H9 (cell line): ENCODE measurements around the gene FAM3D. TPM values are rescaled to one million over a fixed set of nuclear protein-coding genes. Genes with fewer than 3 reads are reported as not detected.

Experiments used
- DNase-seq: peaks from one replicate; pipeline ENCODE4 v3.0.0-alpha.2; 2017
- H2AFZ ChIP-seq: one replicate; pipeline ENCODE4 v1.6.1; 2013; ENCODE audit warnings: mild to moderate bottlenecking, low read length, control low read depth, moderate library complexity
- H2AK5ac ChIP-seq: 2 replicates; pipeline ENCODE4 v1.6.1; 2013; ENCODE audit warnings: low read length, control low read depth, mixed read lengths; ENCODE audit not compliant: insufficient read length
- H2BK120ac ChIP-seq: one replicate; pipeline ENCODE4 v1.6.1; 2013; ENCODE audit warnings: low read depth, mild to moderate bottlenecking, low read length, control low read depth, inconsistent platforms; ENCODE audit not compliant: poor library complexity, severe bottlenecking
- H2BK12ac ChIP-seq: 2 replicates; pipeline ENCODE4 v1.6.1; 2013; ENCODE audit warnings: low read length, control low read depth, mixed read lengths, low read depth; ENCODE audit not compliant: insufficient read length
- H2BK15ac ChIP-seq: 2 replicates; pipeline ENCODE4 v1.6.1; 2013; ENCODE audit warnings: low read depth, low read length, control low read depth
- H2BK20ac ChIP-seq: one replicate; pipeline ENCODE4 v1.6.1; 2013; ENCODE audit warnings: low read depth, mild to moderate bottlenecking, low read length, control low read depth, inconsistent platforms; ENCODE audit not compliant: poor library complexity, severe bottlenecking
- H2BK5ac ChIP-seq: 2 replicates; pipeline ENCODE4 v1.6.1; 2013; ENCODE audit warnings: low read length, control low read depth, mixed read lengths; ENCODE audit not compliant: insufficient read length
- H3K14ac ChIP-seq: 2 replicates; pipeline ENCODE4 v1.6.1; 2013; ENCODE audit warnings: low read length, control low read depth; ENCODE audit not compliant: insufficient read depth
- H3K18ac ChIP-seq: 2 replicates; pipeline ENCODE4 v1.6.1; 2013; ENCODE audit warnings: low read depth, mild to moderate bottlenecking, mixed read lengths, low read length, control low read depth; ENCODE audit not compliant: insufficient read length
- H3K23ac ChIP-seq: 2 replicates; pipeline ENCODE4 v1.6.1; 2013; ENCODE audit warnings: low read length, control low read depth, mixed read lengths, low read depth; ENCODE audit not compliant: insufficient read length
- H3K23me2 ChIP-seq: 2 replicates; pipeline ENCODE4 v1.6.1; 2013; ENCODE audit warnings: low read depth, mild to moderate bottlenecking, mixed read lengths, low read length, control low read depth; ENCODE audit not compliant: insufficient read length, poor library complexity, severe bottlenecking
- H3K27ac ChIP-seq: 2 replicates; pipeline ENCODE4 v1.5.1; 2013; ENCODE audit warnings: low read length, control low read depth, mixed read lengths, low read depth; ENCODE audit not compliant: insufficient read length
- H3K27me3 ChIP-seq: 2 replicates; pipeline ENCODE4 v1.6.1; 2013; ENCODE audit warnings: low read length, control low read depth, inconsistent platforms; ENCODE audit not compliant: insufficient read depth
- H3K4ac ChIP-seq: 2 replicates; pipeline ENCODE4 v1.6.1; 2013; ENCODE audit warnings: low read depth, mild to moderate bottlenecking, control low read depth, inconsistent platforms, low read length, moderate library complexity
- H3K4me1 ChIP-seq: 2 replicates; pipeline ENCODE4 v1.6.1; 2013; ENCODE audit warnings: low read length, control low read depth, inconsistent platforms; ENCODE audit not compliant: insufficient read depth
- H3K4me2 ChIP-seq: 2 replicates; pipeline ENCODE4 v1.6.1; 2013; ENCODE audit warnings: low read length, control low read depth, mixed read lengths; ENCODE audit not compliant: insufficient read length, insufficient read depth
- H3K56ac ChIP-seq: 2 replicates; pipeline ENCODE4 v1.6.1; 2013; ENCODE audit warnings: low read depth, mild to moderate bottlenecking, mixed read lengths, low read length, control low read depth; ENCODE audit not compliant: insufficient read length
- H3K79me1 ChIP-seq: 2 replicates; pipeline ENCODE4 v1.6.1; 2013; ENCODE audit warnings: low read depth, mild to moderate bottlenecking, moderate library complexity, low read length, control low read depth, inconsistent platforms; ENCODE audit not compliant: insufficient read depth, poor library complexity, severe bottlenecking
- H3K79me2 ChIP-seq: 2 replicates; pipeline ENCODE4 v1.6.1; 2013; ENCODE audit warnings: low read length, control low read depth, inconsistent platforms; ENCODE audit not compliant: insufficient read depth
- H3K9ac ChIP-seq: 2 replicates; pipeline ENCODE4 v1.6.1; 2013; ENCODE audit warnings: low read length, control low read depth, mixed read lengths; ENCODE audit not compliant: insufficient read length; ENCODE audit errors: extremely low read depth
- H3K9me3 ChIP-seq: one replicate; pipeline ENCODE4 v1.6.1; 2013; ENCODE audit warnings: low read depth, low read length, inconsistent platforms; ENCODE audit not compliant: control insufficient read depth
- H3T11ph ChIP-seq: one replicate; pipeline ENCODE4 v1.6.1; 2013; ENCODE audit warnings: mild to moderate bottlenecking, low read length, control low read depth, inconsistent platforms
- H4K20me1 ChIP-seq: one replicate; pipeline ENCODE4 v1.6.1; 2013; ENCODE audit not compliant: control insufficient read depth, insufficient read length, insufficient read depth
- H4K5ac ChIP-seq: 2 replicates; pipeline ENCODE4 v1.6.1; 2013; ENCODE audit warnings: low read depth, mild to moderate bottlenecking, mixed read lengths, low read length, control low read depth; ENCODE audit not compliant: insufficient read length
- H4K8ac ChIP-seq: replicated peaks from 2 replicates; pipeline ENCODE4 v1.6.1; 2013; ENCODE audit warnings: low read length, control low read depth, mixed read lengths, low read depth; ENCODE audit not compliant: insufficient read length
- H4K91ac ChIP-seq: 2 replicates; pipeline ENCODE4 v1.6.1; 2013; ENCODE audit warnings: low read depth, mild to moderate bottlenecking, moderate library complexity, mixed read lengths, low read length, control low read depth; ENCODE audit not compliant: insufficient read length
- H3K27ac Mint-ChIP-seq, 3 experiments: 2 replicates in 2 of 3; 3 replicates in 1 of 3; pipeline ENCODE4 v1.8.0; 2020 to 2021; ENCODE audit warnings: mixed read lengths in 3 of 3, mild to moderate bottlenecking in 1 of 3, moderate library complexity in 1 of 3
- H3K27me3 Mint-ChIP-seq: 2 replicates; pipeline ENCODE4 v1.8.0; 2021; ENCODE audit warnings: low read depth, mild to moderate bottlenecking, moderate library complexity, mixed read lengths
- H3K36me3 Mint-ChIP-seq, 3 experiments: 2 replicates in 2 of 3; 3 replicates in 1 of 3; pipeline ENCODE4 v1.8.0; 2020 to 2021; ENCODE audit warnings: low read depth in 3 of 3, mixed read lengths in 3 of 3; ENCODE audit not compliant: insufficient read depth in 1 of 3
- H3K4me1 Mint-ChIP-seq, 2 experiments: 2 replicates each; pipeline ENCODE4 v1.8.0; 2020; ENCODE audit warnings: mixed read lengths in 2 of 2
- H3K4me3 Mint-ChIP-seq, 2 experiments: 2 replicates in 1 of 2; 3 replicates in 1 of 2; pipeline ENCODE4 v1.8.0; 2020 to 2021; ENCODE audit warnings: mild to moderate bottlenecking in 2 of 2, mixed read lengths in 2 of 2, moderate library complexity in 1 of 2
- H3K9me3 Mint-ChIP-seq, 2 experiments: 2 replicates in 1 of 2; 3 replicates in 1 of 2; pipeline ENCODE4 v1.8.0; 2020; ENCODE audit warnings: mild to moderate bottlenecking in 2 of 2, mixed read lengths in 2 of 2, moderate library complexity in 1 of 2
- WGBS: extraction: QIAGEN DNeasy Blood & Tissue Kit; methylation state at CpG from one replicate; pipeline ENCODE4 v1.1.7; 2013; ENCODE audit warnings: missing lambda C conversion rate, low lambda C conversion rate, mixed read lengths; ENCODE audit not compliant: insufficient read length; ENCODE audit errors: extremely low coverage; 5-methylcytosine and 5-hydroxymethylcytosine counted together
- total RNA-seq: library from RNA; stranded (reverse); gene quantifications from 2 replicates; pipeline ENCODE4 v1.2.1, GENCODE V29; 2021
- TF ChIP-seq, protein P1 (sequence below): fragments of 200-600 bp; sonication (generic); conservative IDR thresholded peaks from 3 replicates; pipeline ENCODE4 v1.8.0; 2021; ENCODE audit warnings: antibody characterized with exemption, mild to moderate bottlenecking

The FAM3D gene
- total RNA-seq, 1 experiment from 2014 or later: not detected

DNA sequence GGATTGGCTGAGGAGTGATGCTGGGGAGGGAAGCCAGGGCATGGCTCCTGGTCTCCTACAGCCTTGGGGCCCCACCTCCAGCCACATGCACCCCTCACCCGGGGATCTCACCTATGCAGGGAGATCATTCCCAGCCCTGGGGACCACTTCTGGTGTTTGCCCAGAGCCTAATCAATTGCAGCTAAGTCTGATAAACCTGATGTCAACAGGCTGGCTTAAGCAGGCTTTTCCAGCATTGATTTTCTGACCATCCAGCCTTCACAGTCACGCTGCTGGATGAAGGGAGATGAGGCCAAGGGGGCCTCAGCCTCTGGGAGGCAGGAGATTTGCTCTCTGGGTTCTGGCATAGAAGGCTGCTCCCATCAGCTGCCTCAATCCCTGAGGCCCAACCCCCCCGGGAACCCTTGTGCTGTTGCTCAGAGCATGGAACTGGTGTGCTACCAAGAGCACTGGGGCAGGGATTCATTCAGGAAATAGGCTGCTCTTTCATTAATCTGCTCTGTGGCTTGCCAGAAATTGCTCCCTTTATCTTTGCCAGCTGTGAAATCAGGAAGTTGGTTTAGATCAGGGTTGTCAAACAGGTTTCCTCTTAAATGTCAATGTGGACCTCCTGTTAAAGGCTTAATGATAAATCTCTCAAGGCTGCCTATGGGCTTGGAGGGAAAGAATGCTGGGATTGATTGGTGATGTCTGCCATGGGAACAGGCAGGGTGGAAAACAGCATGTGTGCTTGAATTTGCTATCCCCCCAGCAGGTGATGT is 19.0 kb downstream of the FAM3D start:
- no peak overlapping the region for H4K8ac ChIP-seq
- H3K27me3 ChIP-seq: no peaks in the 10 kb centered on the region
- H3K27ac ChIP-seq: no peak overlapping the region
- H2BK120ac ChIP-seq: no peak overlapping the region
- no peak overlapping the region for H3K14ac ChIP-seq
- no peak overlapping the region for H2AK5ac ChIP-seq
- no peak for DNase-seq
- H3K9me3 ChIP-seq: no peaks in the 10 kb centered on the region
- no peak overlapping the region for H3K27ac Mint-ChIP-seq
- no peaks in the 10 kb centered on the region for H3K79me1 ChIP-seq
- H3K4me1 ChIP-seq: no peaks in the 10 kb centered on the region; the same call in 1 of the 2 replicates
- TF ChIP-seq, protein P1, sequence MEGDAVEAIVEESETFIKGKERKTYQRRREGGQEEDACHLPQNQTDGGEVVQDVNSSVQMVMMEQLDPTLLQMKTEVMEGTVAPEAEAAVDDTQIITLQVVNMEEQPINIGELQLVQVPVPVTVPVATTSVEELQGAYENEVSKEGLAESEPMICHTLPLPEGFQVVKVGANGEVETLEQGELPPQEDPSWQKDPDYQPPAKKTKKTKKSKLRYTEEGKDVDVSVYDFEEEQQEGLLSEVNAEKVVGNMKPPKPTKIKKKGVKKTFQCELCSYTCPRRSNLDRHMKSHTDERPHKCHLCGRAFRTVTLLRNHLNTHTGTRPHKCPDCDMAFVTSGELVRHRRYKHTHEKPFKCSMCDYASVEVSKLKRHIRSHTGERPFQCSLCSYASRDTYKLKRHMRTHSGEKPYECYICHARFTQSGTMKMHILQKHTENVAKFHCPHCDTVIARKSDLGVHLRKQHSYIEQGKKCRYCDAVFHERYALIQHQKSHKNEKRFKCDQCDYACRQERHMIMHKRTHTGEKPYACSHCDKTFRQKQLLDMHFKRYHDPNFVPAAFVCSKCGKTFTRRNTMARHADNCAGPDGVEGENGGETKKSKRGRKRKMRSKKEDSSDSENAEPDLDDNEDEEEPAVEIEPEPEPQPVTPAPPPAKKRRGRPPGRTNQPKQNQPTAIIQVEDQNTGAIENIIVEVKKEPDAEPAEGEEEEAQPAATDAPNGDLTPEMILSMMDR: no peak
- no peak overlapping the region for H2BK15ac ChIP-seq
- no peak overlapping the region for H2BK20ac ChIP-seq
- no peak overlapping the region for H2BK5ac ChIP-seq
- H3K9me3 Mint-ChIP-seq: peaks cover 3 to 5% of the 10 kb centered on the region in 2 experiments; a peak in 3 of 5 replicates
- H3K79me2 ChIP-seq: no peaks in the 10 kb centered on the region
- H4K20me1 ChIP-seq: no peaks in the 10 kb centered on the region
- H3K9ac ChIP-seq: no peak overlapping the region
- H3T11ph ChIP-seq: no peak overlapping the region
- no peak overlapping the region for H2BK12ac ChIP-seq
- no peaks in the 10 kb centered on the region; a peak in 1 of 7 replicates for H3K36me3 Mint-ChIP-seq
- no peak overlapping the region for H4K91ac ChIP-seq
- no peak overlapping the region for H4K5ac ChIP-seq
- H3K27me3 Mint-ChIP-seq: peaks cover 40% of the 10 kb centered on the region
- H3K4me2 ChIP-seq: no peak overlapping the region
- no peak overlapping the region for H3K23ac ChIP-seq
- H3K56ac ChIP-seq: no peak overlapping the region
- no peak overlapping the region for H2AFZ ChIP-seq
- H3K23me2 ChIP-seq: no peaks in the 10 kb centered on the region
- H3K4me1 Mint-ChIP-seq: no peaks in the 10 kb centered on the region
- H3K18ac ChIP-seq: no peak overlapping the region
- no peak overlapping the region for H3K4me3 Mint-ChIP-seq
- no peak overlapping the region for H3K4ac ChIP-seq
- no CpG with 5 or more reads among the region's 3 CpGs for WGBS
